CD4-positive, alpha-beta T cell (primary cell): ENCODE data around the gene BMX. TPM values are rescaled to one million over a fixed set of nuclear protein-coding genes. Genes with fewer than 3 reads are reported as not detected.
A peak's percentile ranks its signal among the peaks of the same experiment; 100 is the strongest.

Experiments used
- ATAC-seq: fragments of 200-7000 bp; cut with Tn5 transposase; one replicate; pipeline ENCODE4 v1.10.0; 2022; ENCODE audit warnings: mild to moderate bottlenecking; ENCODE audit not compliant: poor library complexity
- CTCF ChIA-PET: fragments of 350-600 bp; sonication (Branson Sonifier 250); formaldehyde crosslinking; loops from one replicate; lab custom pipeline; 2021; ENCODE audit warnings: antibody characterized with exemption, inconsistent platforms; lab: Charles Lee
- POLR2A ChIA-PET: fragments of 350-600 bp; sonication (Branson Sonifier 250); formaldehyde crosslinking; loops from one replicate; lab custom pipeline; 2021; ENCODE audit warnings: antibody characterized with exemption, inconsistent platforms; lab: Charles Lee
- DNase-seq, 14 experiments: peaks; one replicate each; pipeline ENCODE4 v3.0.0-alpha.2; 2013 to 2020; ENCODE audit warnings: mixed read lengths in 2 of 14
- H3K27ac ChIP-seq, 2 donors: one replicate each; pipeline versions ENCODE4 v1.5.1 to v1.7.0; 2013; ENCODE audit warnings: low read length in 2 of 2, low read depth in 1 of 2, mild to moderate bottlenecking in 1 of 2
- H3K27me3 ChIP-seq, 2 experiments: 1 replicate in 1 of 2; 2 replicates in 1 of 2; pipeline versions ENCODE4 v1.6.1 to v1.7.0; 2013; ENCODE audit warnings: low read length in 2 of 2, control low read depth in 1 of 2, mild to moderate bottlenecking in 1 of 2, moderate library complexity in 1 of 2; ENCODE audit not compliant: insufficient read depth in 2 of 2, control insufficient read depth in 1 of 2
- H3K36me3 ChIP-seq: one replicate; pipeline ENCODE4 v1.6.1; 2013; ENCODE audit warnings: low read length, control low read depth; ENCODE audit not compliant: insufficient read depth
- H3K4me1 ChIP-seq: one replicate; pipeline ENCODE4 v1.6.1; 2013; ENCODE audit warnings: low read length, control low read depth; ENCODE audit not compliant: insufficient read depth
- H3K4me3 ChIP-seq: one replicate; pipeline ENCODE4 v1.5.1; 2013; ENCODE audit warnings: mild to moderate bottlenecking, low read length, moderate library complexity
- H3K9me3 ChIP-seq, 2 experiments: 1 replicate in 1 of 2; 2 replicates in 1 of 2; pipeline versions ENCODE4 v1.6.1 to v1.7.0; 2013; ENCODE audit warnings: low read length in 2 of 2, mild to moderate bottlenecking in 2 of 2, control low read depth in 1 of 2, moderate library complexity in 1 of 2; ENCODE audit not compliant: control insufficient read depth in 1 of 2, insufficient read depth in 1 of 2
- H3K27ac Mint-ChIP-seq: one replicate; pipeline ENCODE4 v1.8.0; 2020; ENCODE audit warnings: mixed read lengths
- H3K27me3 Mint-ChIP-seq: one replicate; pipeline ENCODE4 v1.8.0; 2021; ENCODE audit warnings: mixed read lengths
- H3K36me3 Mint-ChIP-seq: one replicate; pipeline ENCODE4 v1.8.0; 2021; ENCODE audit warnings: low read depth, mixed read lengths
- H3K4me1 Mint-ChIP-seq: one replicate; pipeline ENCODE4 v1.8.0; 2021; ENCODE audit warnings: low read depth, mixed read lengths
- H3K4me3 Mint-ChIP-seq: one replicate; pipeline ENCODE4 v1.8.0; 2020; ENCODE audit warnings: mild to moderate bottlenecking, mixed read lengths
- H3K9me3 Mint-ChIP-seq: one replicate; pipeline ENCODE4 v1.8.0; 2020; ENCODE audit warnings: mixed read lengths
- CTCF ChIP-seq: fragments of 200-600 bp; IDR thresholded peaks from one replicate; pipeline ENCODE4 v1.8.0; 2022; ENCODE audit warnings: antibody characterized with exemption, mild to moderate bottlenecking
- intact Hi-C, 2 experiments: fragments of 100-400 bp; cut with DNase I in 1 of 2; cut with micrococcal nuclease in 1 of 2; formaldehyde crosslinking; loops; one replicate each; pipeline versions ENCODE4 v1.15.1 to v1.9.0; 2023 to 2025; cut with DNase I, micrococcal nuclease
- total RNA-seq, 174 experiments: library from RNA in 2 of 174; stranded (reverse) in 2 of 174; gene quantifications; one replicate each; pipeline ENCODE4 v1.2.3 and lab custom pipeline; 2021 to 2026

Gene BMX
- total RNA-seq, 2 experiments from 2014 or later, result not detected

GRCh38 chrX:15483891-15484290 lies 16.7 kb upstream of the BMX start:
- ChIA-PET CTCF (no interaction called here), POLR2A (no interaction called here)
- Mint-ChIP-seq H3K27me3 (no peaks in the 10 kb centered on the region), H3K27ac (no peak overlapping the region), H3K9me3 (no peaks in the 10 kb centered on the region), H3K4me3 (no peak overlapping the region), H3K36me3 (no peaks in the 10 kb centered on the region), H3K4me1 (no peaks in the 10 kb centered on the region)
- no peaks in the 10 kb centered on the region for H3K36me3 ChIP-seq
- H3K27ac ChIP-seq, result no peak overlapping the region
- ATAC-seq (no peak), DNase-seq (no peak)
- no peaks in the 10 kb centered on the region for H3K9me3 ChIP-seq
- H3K4me1 ChIP-seq, result no peaks in the 10 kb centered on the region
- intact Hi-C loops, result no loop called here
- H3K4me3 ChIP-seq, result no peak overlapping the region
- H3K27me3 ChIP-seq, result no peaks in the 10 kb centered on the region
- TF ChIP-seq CTCF, result no peak

- Histone ChIP-seq H3K9me3 (no peaks in the 10 kb centered on the region), H3K27ac (no peak overlapping the region), H3K27me3 (peaks cover 0 to 8% of the 10 kb centered on the region in 2 experiments), H3K4me1 (peaks cover 9% of the 10 kb centered on the region), H3K4me3 (no peak overlapping the region), H3K36me3 (no peaks in the 10 kb centered on the region)
- ChIA-PET POLR2A (no interaction called here), CTCF (no interaction called here)
- no peak for DNase-seq
- no peak overlapping the region for H3K27ac Mint-ChIP-seq
- intact Hi-C loops, result loop anchor here (10.0 kb wide), 4 partner anchors 162 to 1202 kb away; no protein-coding TSS in a partner anchor
- H3K4me3 Mint-ChIP-seq, result peak overlapping the region; percentile 51
- H3K36me3 Mint-ChIP-seq, result no peaks in the 10 kb centered on the region
- ATAC-seq, result no peak
- no peaks in the 10 kb centered on the region for H3K4me1 Mint-ChIP-seq
- no peaks in the 10 kb centered on the region for H3K9me3 Mint-ChIP-seq
- TF ChIP-seq CTCF, result no peak
- H3K27me3 Mint-ChIP-seq, result peaks cover 5% of the 10 kb centered on the region
Observed at GRCh38 chrX:15492469-15492868, 8.1 kb upstream of the BMX start.

- peak within 1 kb of the TSS; percentile 56 for H3K4me3 ChIP-seq
- ATAC-seq (peak; percentile 67), DNase-seq (peak in 11 of 14 experiments; percentile 1 to 59 (median 22))
- peaks cover 5% of the 10 kb centered on the region for H3K27me3 Mint-ChIP-seq
- no peak within 1 kb of the TSS for H3K27ac Mint-ChIP-seq
- H3K27ac ChIP-seq, result no peak within 1 kb of the TSS
- POLR2A ChIA-PET, result no interaction called here
- H3K4me1 ChIP-seq, result peaks cover 9% of the 10 kb centered on the region
- H3K9me3 Mint-ChIP-seq, result no peaks in the 10 kb centered on the region
- no peaks in the 10 kb centered on the region for H3K4me1 Mint-ChIP-seq
- no peak for TF ChIP-seq CTCF
- CTCF ChIA-PET, result no interaction called here
- no peaks in the 10 kb centered on the region for H3K36me3 Mint-ChIP-seq
- peaks cover 0 to 8% of the 10 kb centered on the region in 2 experiments for H3K27me3 ChIP-seq
- peak within 1 kb of the TSS; percentile 84 for H3K4me3 Mint-ChIP-seq
- no peaks in the 10 kb centered on the region for H3K9me3 ChIP-seq
- H3K36me3 ChIP-seq, result no peaks in the 10 kb centered on the region
- intact Hi-C loops, result loop anchor here (10.0 kb wide), 4 partner anchors 161 to 1201 kb away; no protein-coding TSS in a partner anchor
Observed at GRCh38 chrX:15493118-15493962, 7.3 kb upstream of the BMX start, which contains the start of gene PIR. Gene PIR, minus strand, starts transcription at chrX:15493333. Its CDS starts 2,076 bp downstream, at chrX:15491257.
